Measurements from ENCODE around the gene TTC39A.

TTC39A gene

DNA sequence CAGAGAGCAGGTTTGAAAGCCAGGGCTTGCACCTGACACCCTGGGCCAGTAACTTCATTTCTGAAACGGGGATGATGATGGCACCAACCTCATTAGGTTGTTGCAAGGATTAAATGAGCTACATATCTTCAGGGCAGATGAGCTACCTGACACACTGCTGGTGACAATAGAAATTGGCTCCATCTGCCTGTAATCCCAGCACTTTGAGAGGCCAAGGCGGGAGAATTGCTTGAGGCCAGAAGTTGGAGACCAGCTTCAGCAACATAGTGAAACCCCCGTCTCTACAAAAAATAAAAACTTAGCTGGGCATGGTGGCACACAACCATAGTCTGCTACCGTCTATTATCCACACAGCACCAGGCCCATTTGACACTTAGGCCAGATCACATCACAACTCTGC, 6.3 kb upstream of the TTC39A start:
- no peak for DNase-seq (ENCODE audit: low read depth)

DNA sequence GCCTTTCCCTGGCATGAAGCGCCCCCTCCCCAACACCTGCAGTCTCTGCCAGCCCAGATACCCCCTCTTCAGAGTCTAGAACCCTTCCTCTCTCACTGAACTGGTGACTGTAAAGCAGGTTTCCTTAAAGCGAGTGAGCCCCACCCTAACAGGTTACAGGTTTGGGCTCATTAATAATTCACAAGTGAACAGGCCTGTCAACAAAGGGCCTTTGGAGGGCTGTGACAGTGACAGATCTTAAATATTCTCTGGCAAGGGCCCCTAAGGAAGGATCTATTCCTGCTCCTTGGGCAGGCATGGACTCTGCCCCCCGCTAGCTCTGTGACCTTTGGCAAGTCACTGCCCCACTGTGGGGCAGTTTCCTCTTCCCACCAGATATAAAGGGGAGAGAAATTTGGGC, 5.6 kb upstream of the TTC39A start:
- DNase-seq (ENCODE audit: low read depth): no peak

DNA sequence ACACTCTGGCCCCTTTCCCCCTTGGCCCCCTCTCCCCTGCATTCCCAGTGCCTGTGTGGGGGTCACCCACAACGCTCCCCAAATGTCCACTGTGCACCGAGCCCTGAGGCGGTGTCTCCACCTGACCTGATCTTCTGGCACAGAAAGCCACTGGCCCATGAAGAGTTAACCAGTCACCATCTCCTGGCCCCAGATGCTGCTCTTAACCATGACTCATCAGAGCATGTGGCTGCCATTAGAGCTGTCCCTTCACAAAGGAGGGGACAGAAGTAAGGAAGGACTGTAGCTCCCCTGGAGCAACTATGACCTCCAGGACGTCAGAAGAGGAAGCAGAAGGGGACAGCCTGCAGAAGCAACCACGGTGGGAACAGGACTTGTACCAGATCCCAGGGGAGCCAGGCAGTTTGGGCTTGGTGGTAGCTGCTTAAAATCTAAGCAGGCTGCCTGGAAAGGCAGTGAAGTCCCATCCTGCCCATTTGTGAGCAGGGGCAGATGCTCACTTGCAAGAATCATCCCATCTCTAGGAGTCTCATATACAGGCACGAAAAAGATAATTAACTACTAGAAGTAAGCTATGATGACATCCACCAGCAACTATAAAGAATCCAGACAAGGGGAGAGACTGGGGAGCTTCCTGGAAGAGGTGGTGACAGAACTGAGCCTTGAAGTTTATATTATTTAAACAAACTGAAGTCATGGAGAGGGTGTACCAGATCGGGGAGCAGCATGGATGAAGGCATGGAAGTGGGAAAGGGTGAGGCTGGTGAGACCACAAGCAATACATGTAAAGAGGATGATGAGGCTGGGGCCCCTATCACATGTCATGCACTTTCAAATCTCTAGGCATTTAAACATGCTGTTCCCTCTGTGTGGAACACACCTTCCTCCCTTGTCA, 1.1 kb upstream of the TTC39A start:
- DNase-seq (ENCODE audit: low read depth): no peak

DNA sequence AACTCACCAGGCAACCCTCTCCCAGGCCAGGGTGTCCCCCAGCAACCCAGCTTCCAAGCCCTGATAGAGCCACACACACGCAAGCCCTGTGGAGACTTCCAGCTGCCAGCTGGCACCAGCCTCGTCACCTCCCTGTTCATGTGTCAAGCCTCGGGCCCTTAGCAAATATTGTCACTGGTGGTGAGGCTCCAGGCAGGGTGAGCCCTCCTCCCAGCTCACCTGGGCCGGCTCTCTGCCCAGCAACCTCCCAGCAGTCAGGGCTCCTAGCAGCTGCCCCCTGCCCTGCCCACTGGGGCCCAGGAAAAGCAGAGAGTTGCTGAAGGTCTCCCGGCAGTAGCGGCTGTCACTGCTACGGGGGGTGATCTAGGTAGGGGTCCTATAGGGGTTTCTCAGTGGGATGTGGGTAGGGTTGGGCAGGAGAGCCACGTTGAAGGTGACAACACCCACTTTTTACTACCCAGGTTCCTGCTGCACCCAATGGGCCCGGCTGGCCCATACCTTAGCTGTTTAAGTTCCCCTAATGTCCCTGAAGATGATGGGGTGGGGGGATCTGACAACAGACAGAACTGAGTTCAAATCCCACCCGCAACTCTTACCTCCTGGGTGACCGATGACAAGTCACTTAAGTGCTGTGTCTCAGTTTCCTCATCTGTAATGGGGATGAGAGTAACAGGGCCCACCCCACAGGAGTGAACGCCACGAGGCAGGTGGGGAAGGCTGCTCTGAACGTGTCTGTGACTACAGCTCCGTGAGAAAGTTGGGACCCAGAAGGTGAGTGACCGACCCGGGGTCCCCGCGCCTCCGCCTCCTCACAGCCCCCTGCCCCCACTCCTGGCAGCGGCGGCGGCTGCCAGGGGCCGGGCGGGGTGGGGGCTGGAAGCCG, 678 bp downstream of the TTC39A start:
- no peak for DNase-seq (ENCODE audit: low read depth)

- DNase-seq (ENCODE audit: low read depth): no peak
Observed at GRCh38 chr1:51328926-51329325, 1.4 kb downstream of the TTC39A start.

DNA sequence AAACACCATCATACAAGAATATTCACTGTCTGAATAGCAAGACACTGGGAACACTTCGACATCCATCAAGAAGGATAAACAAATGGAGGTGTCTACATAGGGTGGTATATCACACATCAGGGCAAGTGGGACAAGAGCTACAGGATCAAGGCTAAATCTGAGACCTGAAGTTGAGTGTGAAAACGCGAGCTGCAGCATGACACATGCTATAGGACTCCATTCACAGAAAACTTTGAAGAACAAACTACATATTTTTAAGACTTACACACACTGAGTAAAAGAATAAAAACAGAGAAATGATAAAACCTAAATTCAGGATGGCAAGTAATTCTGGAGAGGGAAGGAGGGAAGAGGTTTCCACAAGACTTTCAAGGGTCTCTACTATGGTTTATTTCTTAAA, 2.1 kb downstream of the TTC39A start:
- DNase-seq (ENCODE audit: low read depth): no peak

DNA sequence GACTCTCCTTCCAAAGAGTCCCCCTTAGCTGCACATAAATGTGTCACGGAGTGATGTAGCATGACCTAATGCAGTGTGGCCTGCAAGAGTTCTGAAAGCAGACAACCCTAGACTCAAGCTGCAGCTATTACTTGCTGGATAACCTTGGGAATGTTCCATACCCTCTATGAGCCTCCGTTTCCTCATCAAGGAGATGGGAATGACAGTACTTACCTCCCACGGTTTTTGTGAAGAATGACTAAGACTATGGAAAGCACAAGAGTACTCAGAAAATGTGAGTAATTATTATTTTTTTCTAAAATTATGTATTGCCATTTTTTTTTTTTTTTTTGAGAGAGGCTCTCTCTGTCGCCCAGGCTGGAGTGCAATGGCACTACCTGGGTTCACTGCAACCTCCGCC, 3.0 kb downstream of the TTC39A start:
- DNase-seq (ENCODE audit: low read depth): peak; percentile 59

- no peak for DNase-seq (ENCODE audit: low read depth)
Observed at GRCh38 chr1:51326839-51327238, 3.5 kb downstream of the TTC39A start.

GRCh38 chr1:51325878-51326755, 4.2 kb downstream of the TTC39A start:
- DNase-seq (ENCODE audit: low read depth): peak; percentile 40

DNA sequence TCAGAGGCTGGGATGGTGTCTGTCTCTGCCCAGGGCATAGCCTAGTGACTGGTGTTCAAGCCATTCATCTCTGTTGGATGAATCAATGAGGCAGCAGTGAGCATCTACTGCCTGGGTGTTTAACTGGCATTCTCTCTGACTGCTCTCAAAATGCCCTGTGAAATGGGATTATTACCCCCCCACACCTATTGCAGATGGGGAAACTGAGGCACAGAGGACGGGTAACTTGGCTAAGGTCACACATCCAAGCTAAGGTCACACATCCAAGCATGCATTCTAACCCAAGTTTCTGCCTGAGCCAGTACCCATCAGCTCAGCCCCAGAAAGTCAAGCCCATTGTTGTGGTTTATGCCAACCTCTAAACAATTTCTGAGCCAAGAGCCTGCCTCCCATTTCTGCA, 5.0 kb downstream of the TTC39A start:
- DNase-seq (ENCODE audit: low read depth): no peak

- DNase-seq (ENCODE audit: low read depth): peak; percentile 60
Observed at GRCh38 chr1:51325011-51325385, 5.4 kb downstream of the TTC39A start.

DNA sequence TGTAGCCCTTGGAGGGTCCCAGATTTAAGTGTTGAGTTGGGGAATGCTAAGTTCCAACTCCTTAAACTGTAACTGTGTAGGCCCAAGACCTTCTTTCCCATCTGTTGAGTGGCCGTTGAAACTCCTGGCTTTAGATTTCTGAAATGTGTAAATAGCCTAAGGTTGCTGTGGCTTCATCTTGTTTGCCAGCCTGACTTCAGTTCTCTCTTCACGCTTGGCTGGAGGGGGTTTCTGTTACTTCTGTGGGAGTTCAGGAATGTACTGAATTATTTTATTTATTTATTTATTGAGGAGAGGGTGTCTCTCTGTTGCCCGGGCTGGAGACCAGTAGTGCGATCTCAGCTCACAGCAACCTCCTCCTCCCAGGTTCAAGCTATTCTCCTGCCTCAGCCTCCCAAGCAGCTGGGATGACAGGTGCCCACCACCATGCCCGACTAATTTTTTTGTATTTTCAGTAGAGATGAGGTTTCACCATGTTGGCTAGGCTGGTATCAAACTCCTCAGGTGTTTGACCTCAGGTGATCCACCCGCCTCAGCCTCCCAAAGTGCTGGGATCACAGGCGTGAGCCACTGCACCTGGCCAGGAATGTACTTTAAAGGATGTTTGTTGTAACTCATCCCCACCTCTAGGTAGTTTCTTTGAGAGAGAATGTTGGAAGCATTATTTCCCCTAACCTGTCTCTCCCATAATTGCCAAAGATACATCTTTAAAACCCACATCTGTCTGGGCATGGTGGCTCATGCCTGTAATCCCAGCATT, 5.9 kb downstream of the TTC39A start:
- no peak for DNase-seq (ENCODE audit: low read depth)

- no peak for DNase-seq (ENCODE audit: low read depth)
Observed at GRCh38 chr1:51323778-51324177, 6.6 kb downstream of the TTC39A start.

DNA sequence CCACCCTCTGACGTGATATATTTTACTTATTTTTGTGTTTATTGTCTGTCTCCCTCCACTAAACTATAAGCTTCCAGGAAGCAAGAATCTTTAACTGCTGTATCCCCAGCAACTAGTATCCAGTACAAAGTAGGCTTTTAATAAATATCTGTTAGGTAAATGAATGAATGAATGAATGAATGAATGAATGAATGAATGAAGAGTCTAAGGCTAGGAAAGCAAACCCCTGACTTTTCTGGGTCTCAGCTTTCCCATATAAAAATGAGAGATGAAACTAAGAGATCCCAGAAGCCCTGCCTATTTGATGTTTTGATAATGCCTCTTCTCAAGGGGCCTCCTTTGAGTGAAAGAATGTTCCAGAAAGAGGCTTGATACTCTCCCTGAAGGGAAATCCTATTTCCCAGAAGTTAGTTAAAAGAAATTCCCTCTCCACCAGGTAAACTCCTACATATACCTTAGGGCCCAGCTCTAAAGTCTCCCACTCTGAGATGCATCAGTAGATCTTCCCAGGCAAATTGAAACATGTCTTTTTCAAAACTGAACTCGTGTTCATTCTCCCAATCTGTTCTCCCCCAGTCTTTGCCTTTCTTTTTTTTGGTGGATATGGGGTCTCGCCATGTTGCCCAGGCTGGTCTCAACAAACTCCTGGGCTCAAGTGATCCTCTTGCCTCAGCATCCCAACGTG, 7.8 kb downstream of the TTC39A start:
- no peak for DNase-seq (ENCODE audit: low read depth)

- no peak for DNase-seq (ENCODE audit: low read depth)
Observed at GRCh38 chr1:51321924-51322280, 8.5 kb downstream of the TTC39A start.

- no peak for DNase-seq (ENCODE audit: low read depth)
Observed at GRCh38 chr1:51320967-51321923, 9.1 kb downstream of the TTC39A start.

GRCh38 chr1:51317798-51318197, 12.6 kb downstream of the TTC39A start:
- DNase-seq (ENCODE audit: low read depth): no peak

DNA sequence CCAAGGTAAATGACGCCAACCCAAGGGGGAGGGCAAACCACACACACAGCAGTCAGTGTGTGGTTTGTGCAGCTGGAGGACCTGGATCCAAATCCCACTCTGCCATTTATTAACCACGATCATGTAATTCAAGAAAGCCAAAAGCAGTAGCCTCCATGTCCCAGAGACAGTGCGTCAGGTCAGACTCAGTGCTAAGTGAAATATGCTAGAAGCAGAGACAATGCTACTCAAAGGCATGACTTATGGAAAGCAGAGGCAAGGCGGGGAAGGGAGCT, 13.6 kb downstream of the TTC39A start:
- no peak for DNase-seq (ENCODE audit: low read depth)

- DNase-seq (ENCODE audit: low read depth): no peak
Observed at GRCh38 chr1:51316113-51316845, 14.1 kb downstream of the TTC39A start.

Measured in amniotic epithelial cell (primary cell).